SU-DHL-6 (cell line): ENCODE results near the gene FHL1.
"Not testable (repeated sequence)": the region's sequence is repeated elsewhere in the genome, so short reads cannot be mapped to it uniquely, and the experiment has no call there.

Experiments
- H2AFZ ChIP-seq: fragments of 200-600 bp; sonication (generic); 2 replicates; pipeline ENCODE4 v1.6.1; 2014; ENCODE audit warnings: low read depth, mild to moderate bottlenecking, moderate library complexity, mixed read lengths, antibody characterized with exemption, low read length; ENCODE audit not compliant: severe bottlenecking
- H3F3A ChIP-seq: fragments of 200-600 bp; shearing (Covaris generic); 2 replicates; pipeline ENCODE4 v1.6.0; 2016; ENCODE audit warnings: antibody characterized with exemption, mild to moderate bottlenecking; ENCODE audit not compliant: insufficient read depth
- H3K27ac ChIP-seq: fragments of 200-600 bp; sonication (generic); 2 replicates; pipeline ENCODE4 v1.5.1; 2016; ENCODE audit warnings: low read depth, mild to moderate bottlenecking, low read length, moderate library complexity, mixed read lengths
- H3K27me3 ChIP-seq: fragments of 200-600 bp; sonication (generic), shearing (Covaris generic); 2 replicates; pipeline ENCODE4 v1.6.0; 2014; ENCODE audit warnings: mild to moderate bottlenecking, low read length
- H3K36me3 ChIP-seq: fragments of 200-600 bp; sonication (generic); 2 replicates; pipeline ENCODE4 v1.6.1; 2014; ENCODE audit warnings: mild to moderate bottlenecking, low read length, mixed read lengths
- H3K4me2 ChIP-seq: fragments of 300-600, 200-600 bp; shearing (Covaris generic), sonication (generic); 2 replicates; pipeline ENCODE4 v1.6.0; 2014; ENCODE audit warnings: low read length, low read depth, mild to moderate bottlenecking; ENCODE audit not compliant: poor library complexity, severe bottlenecking
- H3K4me3 ChIP-seq: fragments of 200-600 bp; sonication (generic); 2 replicates; pipeline ENCODE4 v1.5.1; 2014; ENCODE audit warnings: antibody characterized with exemption, low read length, mild to moderate bottlenecking, mixed read lengths; ENCODE audit not compliant: insufficient read depth, poor library complexity, severe bottlenecking
- H3K79me2 ChIP-seq: fragments of 200-600 bp; sonication (generic); 2 replicates; pipeline ENCODE4 v1.6.1; 2014; ENCODE audit warnings: mild to moderate bottlenecking, low read length, moderate library complexity; ENCODE audit not compliant: insufficient read depth
- H3K9ac ChIP-seq: fragments of 200-600 bp; sonication (generic); 2 replicates; pipeline ENCODE4 v1.7.0; 2014; ENCODE audit warnings: mild to moderate bottlenecking, low read length
- H3K9me2 ChIP-seq: fragments of 200-600 bp; sonication (generic); replicated peaks from 2 replicates; pipeline ENCODE4 v1.6.1; 2014; ENCODE audit warnings: low read length; ENCODE audit not compliant: insufficient read depth
- H3K9me3 ChIP-seq: fragments of 200-600 bp; sonication (generic); 2 replicates; pipeline ENCODE4 v1.6.1; 2014; ENCODE audit warnings: low read length, mixed read lengths; ENCODE audit not compliant: insufficient read depth
- H4K20me1 ChIP-seq: fragments of 200-600 bp; sonication (generic); 2 replicates; pipeline ENCODE4 v1.6.1; 2014; ENCODE audit warnings: low read depth, mild to moderate bottlenecking, antibody characterized with exemption, low read length, moderate library complexity, mixed read lengths
- CTCF ChIP-seq: fragments of 200-600 bp; sonication (generic); IDR thresholded peaks from one replicate; pipeline ENCODE4 v1.5.1; 2017; ENCODE audit warnings: antibody characterized with exemption, mild to moderate bottlenecking, low read length, moderate library complexity; ENCODE audit not compliant: insufficient read depth, poor library complexity, severe bottlenecking
- EZH2phosphoT487 ChIP-seq: fragments of 200-600 bp; sonication (generic), shearing (Covaris generic); conservative IDR thresholded peaks from 2 replicates; pipeline ENCODE4 v1.6.1; 2018; ENCODE audit warnings: mild to moderate bottlenecking, antibody characterized with exemption, low read length, moderate library complexity, mixed read lengths

The FHL1 gene

GRCh38 chrX:136227948-136228838 is 80.9 kb downstream of the FHL1 start:
- Histone ChIP-seq H4K20me1 (no peaks in the 10 kb centered on the region), H3K79me2 (no peaks in the 10 kb centered on the region), H2AFZ (no peak overlapping the region), H3K4me2 (no peak overlapping the region), H3K9me3 (no peaks in the 10 kb centered on the region), H3K27ac (no peak overlapping the region), H3K9ac (no peak overlapping the region), H3K9me2 (no peaks in the 10 kb centered on the region), H3K36me3 (no peaks in the 10 kb centered on the region), H3K27me3 (no peaks in the 10 kb centered on the region), H3K4me3 (no peak overlapping the region), H3F3A (no peaks in the 10 kb centered on the region)
- TF ChIP-seq EZH2phosphoT487 (no peak), CTCF (no peak)

- TF ChIP-seq EZH2phosphoT487 (no peak), CTCF (no peak)
- Histone ChIP-seq H3K4me2 (no peak overlapping the region), H3K79me2 (no peaks in the 10 kb centered on the region), H3K9ac (no peak overlapping the region), H3K4me3 (no peak overlapping the region), H4K20me1 (no peaks in the 10 kb centered on the region), H3K9me3 (no peaks in the 10 kb centered on the region), H3K27ac (no peak overlapping the region), H2AFZ (no peak overlapping the region), H3K27me3 (no peaks in the 10 kb centered on the region), H3K9me2 (no peaks in the 10 kb centered on the region), H3K36me3 (no peaks in the 10 kb centered on the region), H3F3A (no peaks in the 10 kb centered on the region)
Measured at GRCh38 chrX:136228839-136229207, 81.5 kb downstream of the FHL1 start.

GRCh38 chrX:136237074-136237473 is 89.7 kb downstream of the FHL1 start:
- H3K4me3 ChIP-seq = no peak overlapping the region
- H3F3A ChIP-seq = no peaks in the 10 kb centered on the region
- no peak overlapping the region for H3K4me2 ChIP-seq
- H3K27ac ChIP-seq = no peak overlapping the region
- no peak overlapping the region for H2AFZ ChIP-seq
- H3K9me3 ChIP-seq = no peaks in the 10 kb centered on the region
- no peaks in the 10 kb centered on the region for H3K9me2 ChIP-seq
- H4K20me1 ChIP-seq = no peaks in the 10 kb centered on the region
- no peaks in the 10 kb centered on the region for H3K79me2 ChIP-seq
- no peak overlapping the region for H3K9ac ChIP-seq
- no peak for TF ChIP-seq CTCF
- TF ChIP-seq EZH2phosphoT487 = no peak
- H3K27me3 ChIP-seq = no peaks in the 10 kb centered on the region
- peaks cover 6% of the 10 kb centered on the region; the same call in 1 of the 2 replicates for H3K36me3 ChIP-seq

GRCh38 chrX:136237849-136238248 is 90.5 kb downstream of the FHL1 start:
- not testable (repeated sequence) for H3K4me3 ChIP-seq, H3K9me3 ChIP-seq, H2AFZ ChIP-seq, H3K9ac ChIP-seq, H3K79me2 ChIP-seq, H3K27me3 ChIP-seq, H3F3A ChIP-seq, H3K27ac ChIP-seq, H3K4me2 ChIP-seq, H3K36me3 ChIP-seq, H4K20me1 ChIP-seq, H3K9me2 ChIP-seq
